ENCODE data around the gene TMEM163.

GRCh38 chr2:134449157-134449556, 269.6 kb downstream of the TMEM163 start:
- TF ChIP-seq CTCF (IDR thresholded peaks at IDR 0.05) = no peak
- TF ChIP-seq POLR2A (IDR thresholded peaks at IDR 0.05) = no peak
